Inflammatory macrophage treated with lipopolysaccharide for 4 hours (primary cell): ENCODE data around the gene EML3.
"Not testable (repeated sequence)": the region's sequence is repeated elsewhere in the genome, so short reads cannot be mapped to it uniquely, and the experiment has no call there.

Experiments used
- DNase-seq: peaks from one replicate; pipeline ENCODE4 v3.0.0-alpha.2; 2020

EML3 gene

DNA sequence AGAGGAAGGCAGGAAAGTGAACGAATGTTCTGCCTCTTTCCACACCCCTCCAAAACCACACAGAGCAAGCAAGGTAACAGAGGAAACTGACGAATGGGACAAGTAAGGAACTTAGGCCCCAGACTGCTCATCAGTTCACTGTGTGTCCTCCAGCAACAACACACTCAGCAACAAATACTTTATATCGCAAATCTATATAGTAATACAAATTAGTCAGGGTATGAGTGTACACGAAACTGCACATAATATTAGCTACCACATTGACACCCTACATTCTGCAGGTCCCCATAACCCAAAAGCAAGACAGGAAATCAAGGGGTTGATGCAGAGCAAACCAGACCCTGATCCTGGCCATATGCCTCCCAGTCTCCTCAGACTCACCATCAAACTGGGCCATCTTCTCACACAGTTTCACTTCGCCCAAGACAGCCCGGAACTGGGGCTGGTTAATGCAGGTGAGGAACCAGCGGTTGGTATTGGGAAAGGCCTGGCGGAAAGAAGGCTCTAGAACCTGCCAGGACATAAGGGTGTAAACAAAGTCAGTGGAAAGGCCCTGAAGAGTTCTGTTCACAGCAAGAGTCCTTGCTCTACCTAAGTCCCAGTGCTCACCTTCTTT is 45.4 kb downstream of the EML3 start:
- no peak for DNase-seq

DNA sequence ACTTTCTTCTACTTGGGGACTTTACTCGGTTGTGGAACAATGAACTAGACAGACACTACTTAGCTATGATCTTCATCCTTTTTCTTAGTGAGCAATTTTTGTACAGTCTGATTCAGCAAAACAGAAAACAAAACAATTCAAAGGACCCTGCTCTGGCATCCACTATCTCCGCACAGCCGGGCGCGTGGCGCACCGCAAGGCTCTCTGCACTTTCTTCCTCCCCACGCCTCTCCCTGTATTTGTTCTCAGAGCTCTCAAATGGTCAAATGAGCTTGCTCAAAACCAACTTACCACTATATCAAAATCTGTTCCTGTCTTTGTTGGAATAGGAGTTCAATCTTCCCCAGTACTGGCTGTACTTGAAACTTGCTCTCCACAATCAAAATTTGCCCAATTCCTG is 46.3 kb downstream of the EML3 start:
- DNase-seq = no peak

GRCh38 chr11:62565100-62565802 is 47.3 kb downstream of the EML3 start:
- DNase-seq = no peak

GRCh38 chr11:62561677-62562230 is 50.8 kb downstream of the EML3 start:
- not testable (repeated sequence) for DNase-seq

- peak; percentile 86 for DNase-seq
Measured at GRCh38 chr11:62560566-62561103, 51.9 kb downstream of the EML3 start.

DNA sequence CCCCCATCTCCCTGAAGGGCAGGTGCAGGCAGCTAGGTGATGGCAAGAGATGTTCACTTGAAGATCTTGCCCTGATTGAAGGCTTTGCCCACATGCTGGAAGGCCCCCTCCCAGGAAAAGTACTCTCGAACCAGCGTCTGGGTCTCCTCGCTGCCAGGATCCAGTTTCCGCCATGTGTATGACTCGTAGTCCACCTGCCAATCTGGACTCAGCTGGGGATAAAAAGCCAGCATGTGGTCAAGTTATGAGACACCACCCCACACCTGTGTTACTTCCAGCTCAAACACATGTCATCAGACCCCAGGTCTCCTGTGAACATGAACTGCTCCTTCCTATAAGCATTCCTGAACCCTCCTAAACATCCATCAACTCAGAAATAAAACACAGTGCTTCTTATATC is 52.9 kb downstream of the EML3 start:
- not testable (repeated sequence) for DNase-seq

GRCh38 chr11:62559204-62559603 is 53.4 kb downstream of the EML3 start:
- no peak for DNase-seq

GRCh38 chr11:62558669-62559068 is 53.9 kb downstream of the EML3 start:
- no peak for DNase-seq

DNA sequence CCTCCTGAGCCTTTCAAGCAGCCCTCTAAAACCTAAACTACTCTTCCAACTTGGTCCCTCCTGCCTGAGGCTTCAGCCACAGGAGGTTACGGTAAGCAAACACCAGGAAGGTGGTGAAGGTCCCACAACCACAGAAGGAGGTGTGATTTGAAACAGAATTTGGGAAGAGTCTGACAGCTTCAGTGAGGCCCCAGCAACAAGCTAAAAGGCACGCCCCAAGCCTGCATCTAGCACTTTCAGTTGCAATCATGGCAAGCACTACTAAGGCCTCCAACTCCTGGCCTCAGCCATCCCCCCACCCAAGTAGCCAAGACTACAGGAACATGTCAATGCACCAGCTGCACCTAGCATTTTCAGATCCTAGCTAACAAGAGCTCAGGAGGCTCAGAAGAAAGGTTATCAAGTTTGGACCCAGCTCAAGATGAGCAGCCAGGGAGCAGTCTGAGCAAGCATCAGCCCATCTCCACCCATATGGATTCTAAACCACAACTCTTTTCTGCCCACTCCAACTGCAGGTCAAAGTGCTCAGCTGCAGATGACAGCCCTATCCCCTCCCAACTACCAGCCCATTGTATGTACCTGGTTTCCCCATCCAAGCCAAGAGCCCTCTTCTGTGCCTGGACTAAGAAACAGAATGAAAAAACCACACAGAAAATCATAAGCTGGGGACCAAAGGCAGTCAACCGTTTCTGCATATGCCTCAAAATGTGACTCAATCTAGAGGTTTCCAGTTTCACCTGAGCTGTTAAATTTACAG is 55.5 kb downstream of the EML3 start:
- no peak for DNase-seq

DNA sequence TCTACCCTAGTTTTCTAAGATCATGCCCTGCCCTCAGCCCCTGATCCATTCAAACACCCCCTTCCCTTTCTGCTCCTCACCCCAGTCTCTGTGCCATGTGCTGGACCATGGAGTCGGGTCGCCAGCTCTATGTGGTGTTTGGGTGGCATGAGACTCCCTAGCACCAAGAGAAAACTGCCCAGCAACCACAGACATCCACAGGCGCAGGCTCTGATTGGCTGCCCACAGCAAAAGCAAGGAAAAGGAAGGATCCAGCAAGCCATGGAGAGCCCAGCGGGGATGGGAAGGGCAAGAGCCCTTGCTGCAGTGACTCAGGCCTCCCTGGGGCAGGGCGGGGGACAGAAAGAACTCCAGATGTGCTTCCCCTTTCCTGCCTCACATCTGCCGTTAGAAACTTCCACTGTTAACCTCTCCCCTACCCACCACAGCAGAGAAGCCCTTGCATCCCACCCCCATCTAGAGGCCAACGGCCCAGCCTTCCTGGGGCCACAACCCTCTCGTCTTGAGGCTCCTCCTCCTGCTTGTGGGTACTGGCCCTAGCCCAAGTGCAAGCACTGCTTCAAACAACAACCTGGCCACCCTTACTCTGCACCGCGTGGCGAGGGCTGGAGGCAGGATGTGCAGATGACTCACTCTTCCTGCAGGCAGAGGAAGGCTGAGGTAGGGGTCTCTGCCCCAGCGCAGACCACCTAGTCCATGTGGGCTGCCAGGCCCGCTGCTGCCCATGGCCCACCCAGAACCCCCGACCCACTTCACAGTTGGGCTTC is 56.3 kb downstream of the EML3 start:
- DNase-seq = peak; percentile 91

DNA sequence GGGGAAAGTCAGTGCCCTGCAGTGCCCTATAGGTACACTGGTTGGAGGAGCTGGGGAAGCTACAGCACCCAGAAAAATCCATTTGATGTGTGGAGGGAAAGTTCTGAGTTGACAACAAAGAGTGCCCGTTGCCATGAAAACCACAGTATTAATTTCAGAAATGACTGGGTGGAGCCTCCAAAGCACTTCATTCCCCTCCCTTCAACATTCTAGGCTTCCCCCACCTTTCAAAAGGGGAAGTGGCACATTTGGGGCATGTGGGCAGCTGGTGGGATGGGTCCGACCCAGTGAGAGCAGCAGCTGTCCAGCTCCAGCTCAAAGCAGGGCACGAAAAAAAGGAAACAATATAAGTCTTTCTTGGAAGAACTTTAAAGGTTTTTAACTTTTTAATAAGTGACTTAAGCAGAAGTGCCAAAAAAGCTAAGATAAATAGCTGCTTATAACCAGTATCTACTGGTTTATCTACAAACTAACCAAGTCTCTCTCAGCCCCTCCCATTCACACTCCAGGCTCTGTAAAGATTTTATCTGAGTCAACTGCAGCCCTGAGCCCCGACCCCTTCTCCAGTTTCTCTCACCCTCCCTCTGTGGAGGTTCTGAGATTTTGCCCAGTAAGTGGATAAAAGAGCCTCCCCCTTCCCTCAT is 57.0 kb downstream of the EML3 start:
- peak; percentile 90 for DNase-seq

DNA sequence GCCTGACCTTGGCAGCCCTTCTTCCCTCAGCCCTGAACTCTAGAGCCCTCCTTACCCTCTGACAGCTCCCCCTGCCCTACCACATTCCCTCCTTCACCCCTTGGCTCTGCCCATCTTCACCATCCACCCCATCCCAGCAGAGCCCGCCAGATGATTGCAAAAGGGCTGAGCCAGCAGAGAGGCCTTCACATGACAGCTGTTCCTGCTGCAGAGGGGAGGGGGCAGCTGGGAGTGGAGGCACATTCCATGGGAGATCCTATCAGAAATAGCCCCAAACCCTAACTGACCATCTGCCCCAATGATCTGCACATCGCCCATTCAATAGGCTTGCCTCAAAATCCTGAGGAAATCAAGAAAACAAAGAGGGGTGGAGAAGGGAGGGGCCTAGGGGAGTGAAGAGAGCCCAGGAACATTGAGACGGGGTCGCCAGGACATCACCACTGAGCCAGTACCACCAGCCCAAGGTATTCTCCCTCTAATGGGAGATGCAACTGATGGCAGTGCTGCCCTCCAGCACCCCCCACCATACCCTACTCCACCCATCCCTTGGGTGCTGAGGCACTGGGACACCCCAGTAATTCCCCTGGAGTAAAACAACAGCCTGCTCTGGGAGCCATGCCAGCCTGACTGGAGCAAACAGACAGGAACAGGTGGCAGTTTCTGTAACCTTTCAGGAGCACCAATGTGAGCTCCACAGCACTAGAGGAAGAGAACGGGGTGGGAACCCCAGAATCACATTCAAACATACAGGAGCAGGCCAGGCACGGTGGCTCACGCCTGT is 58.0 kb downstream of the EML3 start:
- no peak for DNase-seq

GRCh38 chr11:62553839-62554361 is 58.7 kb downstream of the EML3 start:
- peak; percentile 89 for DNase-seq

DNA sequence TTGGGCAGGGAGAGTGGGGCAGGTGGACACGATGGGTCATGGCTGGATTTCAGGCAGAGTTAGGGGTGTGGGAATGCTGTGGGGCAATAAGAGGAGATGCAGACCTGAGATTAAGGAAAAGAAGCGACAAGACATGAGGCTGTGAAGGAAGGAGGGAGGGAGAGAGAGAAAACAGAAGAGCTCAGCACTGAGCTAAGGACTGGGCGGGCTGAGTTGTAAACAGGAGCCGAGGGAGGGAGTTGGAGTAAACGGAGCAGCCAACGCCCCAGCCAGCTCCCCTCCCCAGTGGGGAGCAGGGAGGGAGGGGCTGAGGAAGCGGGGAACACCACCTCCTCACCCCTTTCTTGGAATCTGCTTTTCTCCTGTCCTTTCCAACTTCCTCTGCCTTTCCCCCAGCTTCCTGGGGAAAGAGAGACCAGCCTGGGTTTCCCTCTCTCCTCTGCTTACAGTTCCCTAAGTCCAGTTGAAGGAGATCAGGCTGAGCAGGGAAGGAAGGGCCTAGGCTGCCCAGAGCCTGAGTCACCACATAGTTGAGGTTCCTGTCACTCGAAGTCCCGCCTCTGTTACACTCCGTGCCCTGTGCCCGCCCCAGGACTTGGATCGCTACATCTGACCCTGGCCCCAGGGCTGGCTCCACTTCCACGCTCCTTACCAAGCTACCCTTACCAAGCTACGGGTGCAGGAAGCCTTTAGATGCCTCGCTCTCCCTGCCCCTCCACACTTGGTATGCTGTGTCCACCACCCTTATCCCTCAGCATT is 59.3 kb downstream of the EML3 start:
- peak; percentile 90 for DNase-seq

- DNase-seq = no peak
Measured at GRCh38 chr11:62552485-62553079, 60.0 kb downstream of the EML3 start.
